Activated T-helper 9 cell treated with anti-CD3 and anti-CD28 coated beads, Interleukin-2, amount 50 U/mL, for 16 hours (primary cell): Measurements from ENCODE around the gene HSH2D.
"Not testable (repeated sequence)": the region's sequence is repeated elsewhere in the genome, so short reads cannot be mapped to it uniquely, and the experiment has no call there.

Experiments used
- DNase-seq: peaks from one replicate; pipeline ENCODE4 v3.0.0-alpha.2; 2020; ENCODE audit warnings: low read depth

The HSH2D gene, protein sequence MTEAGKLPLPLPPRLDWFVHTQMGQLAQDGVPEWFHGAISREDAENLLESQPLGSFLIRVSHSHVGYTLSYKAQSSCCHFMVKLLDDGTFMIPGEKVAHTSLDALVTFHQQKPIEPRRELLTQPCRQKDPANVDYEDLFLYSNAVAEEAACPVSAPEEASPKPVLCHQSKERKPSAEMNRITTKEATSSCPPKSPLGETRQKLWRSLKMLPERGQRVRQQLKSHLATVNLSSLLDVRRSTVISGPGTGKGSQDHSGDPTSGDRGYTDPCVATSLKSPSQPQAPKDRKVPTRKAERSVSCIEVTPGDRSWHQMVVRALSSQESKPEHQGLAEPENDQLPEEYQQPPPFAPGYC

DNA sequence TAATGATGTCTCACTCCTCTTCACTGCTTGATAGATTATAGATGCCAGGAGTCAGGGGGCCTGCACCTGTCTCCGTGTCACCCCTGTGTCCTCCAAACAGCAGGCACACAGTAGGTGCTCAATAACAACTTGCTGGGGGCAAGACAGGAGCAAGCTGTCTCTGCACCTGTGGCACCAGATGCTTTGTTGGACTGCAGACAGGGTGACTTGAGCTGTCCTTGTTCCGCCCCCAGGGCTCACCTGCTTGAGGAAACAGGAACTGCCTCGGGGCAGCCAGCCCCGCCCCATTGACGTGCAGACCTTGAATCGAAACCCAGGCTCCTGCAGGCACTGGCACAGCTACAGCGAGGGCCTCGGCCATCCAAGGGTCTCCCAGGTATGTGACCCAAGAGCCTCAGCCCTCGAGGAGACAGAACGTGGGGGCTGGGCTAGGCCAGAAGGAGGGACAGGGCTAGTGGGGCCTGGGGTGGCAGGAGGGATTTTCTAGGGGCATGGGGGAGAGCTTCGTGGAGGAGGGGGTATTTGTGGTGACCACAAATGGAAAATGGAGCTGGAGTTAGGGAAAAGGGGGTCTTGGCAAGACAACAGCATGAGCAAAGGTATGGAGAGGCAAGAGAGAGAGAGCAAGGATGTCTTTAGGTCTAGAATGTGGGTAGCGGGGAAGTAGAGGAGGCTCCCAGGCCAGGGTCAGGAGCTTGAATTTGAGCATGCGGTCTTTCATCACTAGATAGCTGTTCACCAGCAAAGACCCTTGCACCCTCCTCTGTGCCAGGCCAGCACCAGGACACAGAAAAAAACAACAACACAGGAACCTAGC is at the start of gene HSH2D:
TSS of gene HSH2D (plus strand) at position 287 of the 817 bp plus-strand sequence. CDS start 5,066 bp downstream, outside the sequence.
- DNase-seq = peak; percentile 61

DNA sequence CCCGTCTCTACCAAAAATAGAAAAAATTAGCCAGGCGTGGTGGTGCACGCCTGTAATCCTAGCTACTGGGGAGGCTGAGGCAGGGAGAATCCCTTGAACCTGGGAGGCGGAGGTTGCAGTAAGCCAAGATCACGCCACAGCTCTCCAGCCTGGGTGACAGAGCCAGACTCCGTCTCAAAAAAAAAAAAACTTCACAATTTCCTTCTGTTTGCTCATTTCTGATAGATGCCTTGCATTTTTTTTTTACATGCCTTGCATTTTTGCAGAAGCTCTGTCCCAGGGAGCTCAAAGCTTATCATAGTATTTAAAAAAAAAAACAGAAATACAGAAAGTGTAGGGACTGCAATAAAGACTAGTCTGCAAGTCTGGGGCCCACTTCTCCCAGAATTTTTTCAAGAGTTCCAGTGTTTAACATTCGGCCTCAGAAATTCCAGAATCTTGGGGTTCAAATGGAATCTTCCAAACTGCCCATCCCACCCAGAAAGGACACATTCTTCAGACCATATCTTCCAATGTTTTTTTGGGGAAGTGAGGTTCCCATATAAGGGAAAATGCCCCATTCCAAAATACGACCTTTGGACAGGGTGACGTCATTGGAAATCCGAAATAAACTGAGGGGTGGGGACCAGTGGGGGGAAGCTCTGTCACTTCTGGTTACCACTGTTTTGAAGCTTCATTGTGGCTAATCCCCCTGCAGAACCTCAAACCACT is 49.0 kb upstream of the HSH2D start:
- DNase-seq = no peak

DNA sequence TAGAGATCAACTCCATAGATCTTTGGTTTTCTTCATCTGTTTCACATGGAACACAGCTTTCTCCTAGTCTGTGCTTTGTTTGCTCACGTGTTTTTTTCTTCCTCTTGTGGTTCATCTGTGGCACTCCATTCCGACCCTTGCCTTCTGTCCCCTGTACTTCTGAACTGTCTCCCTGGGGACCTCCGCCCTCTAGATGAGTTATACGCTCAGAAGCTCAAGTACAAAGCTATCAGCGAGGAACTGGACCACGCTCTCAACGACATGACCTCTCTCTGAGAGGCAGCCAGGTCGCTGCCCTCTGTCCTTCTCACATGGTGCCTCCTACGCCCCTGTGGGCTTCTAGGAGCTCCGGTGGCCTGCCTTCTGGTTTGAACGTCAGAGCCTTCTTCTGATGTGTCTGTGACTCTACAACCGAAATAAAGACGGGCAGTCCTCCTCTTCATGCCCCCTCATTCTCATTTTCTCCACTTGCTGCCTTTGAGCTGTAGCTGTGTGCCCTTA is 48.4 kb upstream of the HSH2D start:
- DNase-seq = no peak

DNA sequence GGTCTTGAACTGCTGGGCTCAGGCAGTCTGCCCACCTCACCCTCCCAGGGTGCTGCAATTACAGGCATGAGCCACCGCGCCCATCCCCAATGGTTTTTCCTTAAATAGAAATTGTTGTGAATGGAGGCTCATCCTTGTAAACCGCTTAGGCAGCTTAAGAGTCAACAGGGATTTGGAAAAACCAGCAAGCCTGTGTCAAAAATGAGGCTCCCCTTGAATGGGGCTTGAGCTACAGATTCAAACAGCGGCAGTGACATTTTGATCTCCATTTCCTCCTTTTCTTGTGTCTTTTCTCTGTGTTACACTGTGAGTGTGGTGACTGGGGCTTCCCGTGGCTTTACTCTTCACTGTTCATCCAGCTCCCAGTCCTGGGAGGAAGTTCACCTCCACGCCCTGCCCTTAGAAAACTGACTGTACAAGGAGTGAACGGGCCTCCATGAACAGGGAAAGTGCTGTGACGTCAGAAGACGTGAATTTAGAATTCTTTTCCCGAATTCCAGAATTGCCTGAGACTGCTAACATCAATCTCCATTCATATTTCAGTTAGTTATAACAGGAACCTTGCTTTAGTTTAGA is 47.1 kb upstream of the HSH2D start:
- DNase-seq = no peak

DNA sequence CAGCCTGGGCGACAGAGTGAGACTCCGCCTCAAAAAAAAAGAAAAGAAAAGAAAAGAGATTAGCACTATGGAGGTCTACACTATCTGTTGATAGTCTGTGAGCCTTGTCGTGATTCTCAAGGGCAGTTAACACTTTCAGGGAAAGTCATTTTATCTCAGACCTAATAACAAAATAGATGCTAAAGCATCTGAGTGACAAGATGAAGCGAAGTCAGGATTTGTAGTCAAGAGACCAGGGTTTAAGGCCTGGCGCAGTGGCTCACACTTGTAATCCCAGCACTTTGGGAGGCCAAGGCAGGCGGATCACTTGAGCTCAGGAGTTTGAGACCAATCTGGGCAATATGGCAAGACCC is 45.1 kb upstream of the HSH2D start:
- DNase-seq = no peak

DNA sequence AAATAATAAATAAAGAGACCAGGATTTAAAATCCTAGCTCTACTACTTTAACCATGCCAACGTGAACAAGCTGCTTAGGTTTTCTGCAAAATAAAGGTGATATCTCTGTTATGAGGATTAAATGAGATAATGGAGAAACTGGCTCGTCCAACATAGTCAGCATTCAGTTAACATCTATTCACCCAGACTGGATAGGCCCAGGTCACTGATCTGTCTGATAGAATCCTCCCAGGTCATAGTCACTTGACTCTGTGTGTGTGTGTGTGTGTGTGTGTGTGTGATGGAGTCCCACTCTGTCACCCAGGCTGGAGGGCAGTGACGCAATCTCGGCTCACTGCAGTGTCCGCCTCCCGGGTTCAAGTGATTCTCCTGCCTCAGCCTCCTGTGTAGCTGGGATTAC is 44.7 kb upstream of the HSH2D start:
- DNase-seq = no peak

DNA sequence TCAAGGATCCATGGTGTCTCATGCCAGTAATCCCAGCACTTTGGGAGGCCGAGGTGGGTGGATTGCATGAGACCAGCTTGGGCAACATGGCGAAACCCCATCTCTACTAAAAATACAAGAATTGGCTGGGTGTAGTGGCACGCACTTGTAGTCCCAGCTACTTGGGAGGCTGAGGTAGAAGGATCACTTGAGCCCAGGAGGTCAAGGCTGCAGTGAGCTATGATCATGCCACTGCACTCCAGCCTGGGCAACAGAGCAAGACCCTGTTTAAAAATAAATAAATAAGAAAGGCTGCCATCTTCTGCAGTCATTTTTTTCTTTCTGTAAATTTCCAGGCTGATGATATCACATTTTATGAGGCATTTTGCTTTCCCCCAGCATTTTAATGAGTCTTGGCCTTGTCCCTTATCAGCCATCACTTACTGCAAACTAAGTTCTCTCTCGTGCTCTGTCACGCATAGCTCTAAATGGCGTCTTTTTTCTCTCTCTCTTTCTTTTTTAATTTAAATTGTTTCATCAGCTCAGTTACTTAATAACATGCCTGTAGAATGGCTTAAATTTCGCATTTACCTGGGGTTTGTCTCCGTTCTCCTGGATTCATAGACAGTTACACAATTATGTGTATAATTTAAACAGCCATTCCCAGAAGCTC is 44.0 kb upstream of the HSH2D start:
- DNase-seq = not testable (repeated sequence)

DNA sequence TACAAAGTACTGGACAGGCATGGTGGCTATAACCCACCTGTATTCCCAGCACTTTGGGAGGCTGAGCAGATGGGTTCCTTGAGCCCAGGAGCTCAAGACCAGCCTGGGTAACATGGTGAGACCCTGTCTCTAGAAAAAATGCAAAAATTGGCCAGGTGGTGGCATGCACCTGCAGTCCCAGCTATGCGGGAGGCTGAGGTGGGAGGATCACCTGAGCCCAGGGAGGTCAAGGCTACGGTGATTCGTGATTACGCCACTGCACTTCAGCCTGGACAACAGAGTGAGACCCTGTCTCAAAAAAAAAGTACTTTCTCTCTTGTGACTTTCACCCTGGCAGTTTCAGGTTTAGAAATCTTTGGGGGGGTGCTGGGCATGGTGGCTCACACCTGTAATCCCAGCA is 43.0 kb upstream of the HSH2D start:
- no peak for DNase-seq

DNA sequence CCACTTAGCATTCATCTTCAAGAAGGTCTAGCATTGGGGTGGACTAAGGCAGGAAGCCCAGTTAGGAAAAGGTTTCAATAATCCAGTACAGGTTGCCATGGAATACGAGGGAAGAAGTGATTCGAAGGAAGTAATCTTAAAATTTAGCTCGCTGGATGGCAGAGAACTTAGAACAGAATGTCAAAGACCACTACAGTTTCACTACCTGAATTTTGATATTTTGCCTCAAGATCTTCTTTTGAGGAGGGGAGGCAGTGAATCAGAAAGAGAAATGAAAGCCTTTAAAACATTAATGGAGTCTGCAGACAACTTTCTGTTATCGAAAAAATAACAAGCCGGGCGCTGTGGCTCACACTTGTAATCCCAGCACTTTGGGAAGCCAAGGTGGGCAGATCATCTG is 38.8 kb upstream of the HSH2D start:
- no peak for DNase-seq

DNA sequence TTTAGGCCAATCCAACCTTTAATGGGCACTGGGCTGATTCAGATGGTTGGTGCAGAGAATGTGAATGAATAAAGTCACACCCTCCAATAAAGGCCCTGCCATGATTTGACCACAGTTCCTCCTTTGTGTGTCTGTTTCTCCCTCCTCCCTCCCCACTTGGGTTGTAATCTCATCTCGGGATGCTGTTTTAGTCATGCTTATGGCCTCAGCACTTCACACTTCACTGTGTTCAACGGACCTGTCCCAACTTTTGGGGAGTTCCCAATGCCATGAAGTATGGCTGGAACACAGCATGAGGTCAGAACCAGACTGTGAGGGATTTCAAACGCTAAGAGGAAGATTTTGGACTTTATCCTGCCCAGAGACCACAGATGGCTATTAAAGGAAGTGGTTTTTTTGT is 37.4 kb upstream of the HSH2D start:
- DNase-seq = no peak

DNA sequence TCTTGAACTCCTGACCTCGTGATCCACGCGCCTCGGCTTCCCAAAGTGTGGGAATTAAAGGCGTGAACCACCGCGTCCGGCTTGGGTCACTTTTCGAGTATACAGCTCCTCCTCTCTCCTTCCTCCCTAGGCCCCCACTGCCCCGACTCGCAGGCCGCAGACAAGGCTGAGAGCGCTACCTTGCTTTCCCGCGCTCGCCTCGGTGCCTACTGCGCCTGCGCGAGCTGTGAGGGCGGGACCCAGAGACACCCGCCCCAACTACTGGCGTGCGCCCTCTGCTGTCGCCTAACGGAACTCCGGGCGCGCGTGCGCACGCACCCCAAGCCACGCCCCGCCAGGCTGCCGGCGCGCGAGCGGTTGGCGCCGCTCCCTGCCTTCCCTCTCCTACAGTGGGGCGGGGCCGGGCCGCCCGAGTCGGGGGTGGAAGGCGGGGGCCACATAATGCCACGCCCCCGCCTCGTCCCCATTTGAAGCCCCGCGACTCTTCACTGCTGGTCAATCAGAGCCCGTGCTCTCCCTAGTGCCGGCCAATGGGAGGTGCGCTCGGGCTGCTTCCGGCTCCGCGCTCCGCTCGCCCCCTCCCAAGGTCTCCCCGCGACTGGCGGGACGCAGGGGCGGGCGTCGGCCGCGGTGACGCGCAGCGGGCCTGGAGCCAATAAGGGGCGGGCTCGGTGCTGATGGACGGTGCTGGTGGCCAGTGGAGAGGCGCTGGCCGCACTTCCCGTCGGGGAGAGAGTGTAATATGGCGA is 32.2 kb upstream of the HSH2D start, which contains the start of gene RAB8A:
TSS of gene RAB8A (plus strand) at position 730 of the 749 bp plus-strand sequence. CDS start at position 743, 13 bp downstream.
- DNase-seq = peak; percentile 99

DNA sequence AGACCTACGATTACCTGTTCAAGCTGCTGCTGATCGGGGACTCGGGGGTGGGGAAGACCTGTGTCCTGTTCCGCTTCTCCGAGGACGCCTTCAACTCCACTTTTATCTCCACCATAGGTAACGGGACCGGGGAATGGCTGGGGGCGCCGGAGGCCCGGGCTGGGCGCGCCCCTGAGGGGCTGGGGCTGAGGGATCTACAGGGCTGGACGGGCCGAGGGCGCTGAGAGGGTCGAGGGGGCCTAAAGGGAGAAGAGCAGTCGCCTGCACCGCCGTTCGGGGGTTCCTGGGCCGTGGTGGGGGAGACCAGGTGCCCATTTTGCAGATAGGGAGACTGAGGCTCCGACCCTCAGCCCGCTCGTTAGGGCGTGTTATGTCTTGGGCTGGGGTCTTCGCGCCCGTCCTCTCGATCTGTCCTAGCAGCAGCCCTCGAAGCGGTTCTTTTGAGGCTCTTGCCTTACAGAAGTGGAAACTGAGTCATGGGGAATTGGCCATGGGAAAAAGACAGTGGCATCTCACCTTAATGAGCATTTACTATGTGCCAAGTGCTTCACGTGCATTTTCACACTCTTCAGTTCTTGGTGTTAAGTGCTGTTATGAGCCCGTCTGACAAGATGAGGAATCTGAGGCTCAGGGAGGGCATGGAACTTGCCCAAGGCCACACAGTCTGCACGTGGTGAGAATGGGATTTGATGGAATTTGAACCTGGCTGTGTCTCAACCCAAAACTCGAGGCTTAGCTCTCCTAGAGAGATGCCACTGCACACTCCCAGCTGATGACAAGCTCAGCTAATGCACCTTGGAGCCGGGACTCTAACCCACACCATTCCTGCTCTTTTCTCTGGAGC is 31.4 kb upstream of the HSH2D start:
- no peak for DNase-seq

DNA sequence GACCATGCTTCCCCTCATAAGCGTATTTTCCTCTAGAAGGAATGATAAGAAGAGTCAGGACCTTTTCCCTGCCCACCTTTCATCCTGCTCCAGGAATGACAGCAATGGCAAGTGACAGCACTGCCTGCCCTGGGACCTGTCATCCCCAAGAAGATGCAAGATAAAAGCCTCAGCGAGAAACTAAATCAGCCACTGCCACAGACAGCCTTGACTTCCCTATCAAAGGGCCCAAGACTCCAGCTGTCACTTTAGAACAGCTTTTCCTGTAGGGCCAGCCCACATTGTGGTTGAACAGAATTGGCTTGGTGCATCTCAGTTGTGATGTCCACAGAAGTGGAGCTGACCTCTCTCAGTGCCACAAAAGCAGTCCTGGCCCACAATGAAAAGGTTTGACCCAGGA is 30.7 kb upstream of the HSH2D start:
- no peak for DNase-seq

DNA sequence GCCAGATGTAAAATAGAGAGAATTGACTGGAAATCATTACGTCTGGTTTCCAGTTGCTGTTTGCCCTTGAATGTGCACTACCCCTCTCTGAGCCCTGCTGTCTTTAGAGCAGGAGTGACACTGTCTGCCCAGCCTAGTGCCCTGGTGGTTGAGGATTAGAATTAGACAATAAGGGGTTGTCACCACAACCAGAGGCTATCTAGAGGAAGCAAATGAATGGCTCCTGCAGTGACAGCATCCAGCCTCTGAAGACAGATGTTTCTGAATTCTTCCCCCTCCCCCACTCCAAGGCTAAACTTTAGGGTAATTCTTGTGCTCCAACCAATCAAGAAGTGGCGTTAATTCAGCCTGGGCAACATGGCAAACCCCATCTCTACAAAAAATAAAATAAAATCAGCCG is 29.8 kb upstream of the HSH2D start:
- no peak for DNase-seq

DNA sequence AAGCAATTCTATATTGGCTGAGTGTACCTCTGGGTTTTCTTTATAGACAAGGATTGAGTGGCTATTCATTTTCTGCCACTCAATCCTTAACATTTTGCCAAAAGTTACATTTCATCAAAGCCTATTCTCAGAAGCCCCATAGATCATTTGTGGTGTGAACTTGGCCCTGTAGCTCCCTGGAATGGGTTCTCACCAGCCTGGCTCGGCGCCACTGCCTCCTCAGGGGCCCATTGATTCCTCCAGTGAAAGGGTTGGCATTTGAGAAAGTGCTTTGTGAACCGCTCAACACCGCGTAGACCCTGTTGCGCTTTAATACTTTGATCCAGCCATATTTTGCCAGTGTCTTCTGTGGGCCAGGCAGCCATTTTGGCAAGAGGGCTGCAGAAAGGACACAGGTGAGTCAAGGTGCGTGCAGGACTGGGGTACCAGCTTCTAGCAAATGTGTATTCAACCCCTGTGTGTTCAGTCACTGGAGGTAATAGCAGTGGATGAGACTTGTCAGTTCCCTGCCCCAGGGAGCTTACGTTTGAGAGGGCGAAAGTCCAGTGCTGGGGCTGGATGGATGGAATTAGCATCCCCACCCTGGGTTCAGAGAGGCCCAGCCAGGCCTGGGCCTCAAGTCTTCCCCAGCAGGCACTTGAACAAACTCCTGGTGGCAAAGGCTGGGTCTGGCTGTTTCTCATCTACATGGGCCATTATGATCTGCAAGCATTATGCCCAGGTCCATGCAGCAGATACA is 28.0 kb upstream of the HSH2D start:
- DNase-seq = no peak

DNA sequence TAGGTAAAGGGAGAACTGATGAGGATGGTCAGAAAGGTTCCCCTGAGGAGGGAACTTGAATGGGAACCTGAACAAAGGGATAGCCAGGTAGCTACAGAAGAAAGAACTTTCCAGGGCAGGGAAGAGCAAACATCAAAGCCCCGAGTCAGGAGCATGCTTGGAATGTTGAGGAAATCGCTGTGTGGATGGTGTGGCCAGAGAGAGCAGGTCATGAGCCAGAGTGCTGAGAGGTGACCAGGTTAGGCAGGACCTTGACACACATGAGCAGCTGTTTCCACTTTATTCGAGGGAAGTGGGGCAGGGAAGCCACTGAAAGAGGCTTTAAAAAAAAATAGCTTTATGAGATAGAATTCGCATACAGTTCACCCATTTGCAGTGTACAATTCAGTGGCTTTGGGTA is 27.4 kb upstream of the HSH2D start:
- no peak for DNase-seq

DNA sequence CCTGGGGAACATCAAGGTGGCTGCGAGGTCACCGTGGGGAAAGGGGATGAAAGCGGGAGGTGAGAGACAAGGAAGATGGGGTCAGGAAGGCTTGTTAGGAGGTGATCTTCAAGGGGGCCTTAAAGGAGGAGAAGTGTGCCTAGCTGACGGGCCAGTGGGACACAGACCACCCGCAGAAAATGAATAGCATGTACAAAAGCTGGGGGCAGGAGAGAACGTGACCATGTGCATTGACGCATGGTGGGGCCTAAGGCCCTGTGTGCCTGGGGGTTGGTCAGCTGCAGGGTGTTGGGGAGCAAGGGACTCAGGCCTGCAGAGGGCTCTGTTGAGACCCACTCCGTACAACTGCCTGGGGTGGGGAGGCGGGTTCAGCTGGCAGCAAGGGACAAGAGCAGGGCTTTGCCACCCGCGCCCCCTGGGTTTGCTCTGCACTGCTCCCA is 25.9 kb upstream of the HSH2D start:
- DNase-seq = no peak

DNA sequence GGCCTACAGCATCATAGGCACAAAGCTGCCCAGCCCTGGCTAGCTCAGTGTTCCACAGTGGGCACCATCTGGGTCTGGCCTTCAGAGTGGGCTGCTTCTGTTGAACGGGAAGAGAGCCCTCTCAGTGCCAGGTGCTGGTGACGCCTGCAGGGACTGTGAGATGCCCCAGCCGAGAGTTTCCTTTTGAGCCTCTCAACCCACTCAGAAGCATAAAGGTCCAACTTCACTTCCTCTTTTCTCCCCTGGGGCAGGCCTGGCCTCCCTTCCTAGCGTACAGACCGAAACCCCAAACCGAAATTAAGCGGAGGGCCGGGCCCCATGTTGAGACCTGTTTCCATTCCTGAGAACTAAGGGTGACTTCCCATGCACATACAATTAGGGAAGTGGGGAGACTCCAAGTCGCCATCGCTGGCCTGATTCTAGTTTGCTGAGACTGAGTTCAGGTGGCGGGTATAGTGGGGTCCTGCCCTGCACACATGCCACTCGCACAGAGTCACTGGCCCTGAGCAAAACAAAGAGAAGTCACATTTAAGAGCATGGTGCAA is 24.9 kb upstream of the HSH2D start:
- DNase-seq = no peak
